Astrocyte of the spinal cord (primary cell): ENCODE data around the gene HTT.

ENCODE experiments used
- DNase-seq: peaks from one replicate; pipeline ENCODE4 v3.0.0; 2011; ENCODE audit warnings: low read depth, low spot score
- H3K4me3 ChIP-seq: 2 replicates; pipeline ENCODE4 v1.5.1; 2011; ENCODE audit warnings: low read depth, mild to moderate bottlenecking, low read length, moderate library complexity
- CTCF ChIP-seq: IDR thresholded peaks from 2 replicates; pipeline ENCODE4 v1.5.1; 2012; ENCODE audit warnings: low read depth, mild to moderate bottlenecking, low read length, inconsistent platforms
- in situ Hi-C: cut with HindIII; loops from 2 replicates; pipeline ENCODE4 v1.10.0; 2017; ENCODE audit warnings: low sequenced_read_pairs

HTT gene

GRCh38 chr4:3252480-3252828 is 178.0 kb downstream of the HTT start:
- H3K4me3 ChIP-seq: no peak overlapping the region
- TF ChIP-seq CTCF: no peak
- in situ Hi-C loops: no loop called here
- DNase-seq: no peak

GRCh38 chr4:3252831-3253641 is 178.6 kb downstream of the HTT start:
- no peak for DNase-seq
- in situ Hi-C loops: no loop called here

GRCh38 chr4:3253808-3254207 is 179.3 kb downstream of the HTT start:
- TF ChIP-seq CTCF: no peak
- no peak overlapping the region for H3K4me3 ChIP-seq
- in situ Hi-C loops: no loop called here
- no peak for DNase-seq

More at GRCh38 chr4:3252831-3253641, 178.6 kb downstream of the HTT start:
- H3K4me3 ChIP-seq: no peak overlapping the region
- TF ChIP-seq CTCF: no peak

- H3K4me3 ChIP-seq: no peak overlapping the region
- no peak for TF ChIP-seq CTCF
- DNase-seq: no peak
Observed at GRCh38 chr4:3254302-3255131, 180.0 kb downstream of the HTT start.

GRCh38 chr4:3255611-3256186 is 181.2 kb downstream of the HTT start:
- DNase-seq: no peak
- no peak overlapping the region for H3K4me3 ChIP-seq
- no peak for TF ChIP-seq CTCF
- in situ Hi-C loops: no loop called here

More at GRCh38 chr4:3254302-3255131, 180.0 kb downstream of the HTT start:
- in situ Hi-C loops: no loop called here

GRCh38 chr4:3256230-3257102 is 182.0 kb downstream of the HTT start:
- no peak for DNase-seq
- H3K4me3 ChIP-seq: no peak overlapping the region
- no peak for TF ChIP-seq CTCF
- in situ Hi-C loops: no loop called here
